H1 (cell line): ENCODE measurements around the gene GHRHR.

Experiments used
- CTCF ChIP-seq, 3 experiments: IDR thresholded peaks; 1 replicate in 2 of 3; 2 replicates in 1 of 3; pipeline versions ENCODE4 v1.5.1 to v1.6.1; 2011; ENCODE audit warnings: low read length in 3 of 3, mild to moderate bottlenecking in 3 of 3, inconsistent platforms in 2 of 3, low read depth in 1 of 3, moderate library complexity in 1 of 3; ENCODE audit not compliant: insufficient read depth in 1 of 3; ENCODE audit errors: control extremely low read depth in 1 of 3
- FOSL1 ChIP-seq: IDR thresholded peaks from 2 replicates; pipeline ENCODE4 v1.6.1; 2011; ENCODE audit warnings: mild to moderate bottlenecking, low read depth, low read length, moderate library complexity; ENCODE audit not compliant: insufficient read depth
- POLR2A ChIP-seq, 2 experiments: IDR thresholded peaks; 1 replicate in 1 of 2; 2 replicates in 1 of 2; pipeline ENCODE4 v1.6.1; 2011; ENCODE audit warnings: low read depth in 2 of 2, low read length in 2 of 2, mild to moderate bottlenecking in 2 of 2; ENCODE audit errors: control extremely low read depth in 1 of 2

- no peak for TF ChIP-seq FOSL1
- TF ChIP-seq CTCF (IDR thresholded peaks at IDR 0.05; ENCODE audit: control extremely low read depth in 1 of 3, insufficient read depth in 1 of 3, low read depth in 1 of 3, low read length in 3 of 3), result no peak
- no peak for TF ChIP-seq POLR2A (IDR thresholded peaks at IDR 0.05; ENCODE audit: control extremely low read depth in 1 of 2, low read depth in 2 of 2, low read length in 2 of 2)
Observed at GRCh38 chr7:31028006-31028405, 64.3 kb downstream of the GHRHR start.
